Measurements from ENCODE around the gene DUSP5. TPM values are rescaled to one million over a fixed set of nuclear protein-coding genes. Genes with fewer than 3 reads are reported as not detected.

DUSP5 gene
- total RNA-seq, 1 experiment from 2014 or later = 30.1 TPM

DNA sequence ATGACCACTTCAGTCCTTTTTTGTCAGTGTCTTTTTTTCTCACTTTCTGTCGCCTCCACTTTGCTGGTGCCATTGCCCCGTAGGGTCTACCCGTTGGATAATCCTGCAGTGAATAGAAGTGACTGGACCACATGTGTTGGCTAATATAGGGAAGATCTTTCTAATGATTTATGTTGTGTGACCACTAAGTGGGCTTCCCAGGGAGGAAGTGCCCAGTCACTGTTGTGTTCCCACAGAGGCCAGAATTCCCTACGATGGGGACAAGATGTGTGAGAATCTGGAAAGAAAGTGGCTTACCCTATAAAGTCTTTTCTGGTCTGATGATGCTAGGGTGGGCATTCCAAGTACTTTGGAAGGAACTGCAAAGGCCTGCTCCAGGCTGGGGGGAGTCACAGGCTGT lies 41.4 kb downstream of the DUSP5 start:
- no peaks in the 10 kb centered on the region for H3K9me3 ChIP-seq (ENCODE audit: control insufficient read depth, insufficient read depth, low read depth, low read length)
- no peak overlapping the region for H3K27ac ChIP-seq (ENCODE audit: low read length)
- H3K27me3 ChIP-seq (ENCODE audit: control insufficient read depth, insufficient read depth, low read length) = no peaks in the 10 kb centered on the region
- DNase-seq (ENCODE audit: low read depth, low spot score) (no peak), ATAC-seq (no peak)
- intact Hi-C loops (cut with micrococcal nuclease; ENCODE audit: unreplicated experiment) = no loop called here
- in situ Hi-C loops (cut with HindIII; ENCODE audit: low pct_unique_long_range_greater_than_20kb, low sequenced_read_pairs) = no loop called here
- TF ChIP-seq POLR2AphosphoS5 (IDR thresholded peaks at IDR 0.05; ENCODE audit: low read depth, low read length) (no peak), TCF7L2 (IDR thresholded peaks at IDR 0.05; ENCODE audit: low read depth, low read length) (no peak), SIN3A (IDR thresholded peaks at IDR 0.05; ENCODE audit: borderline replicate concordance, insufficient read depth, low read depth, low read length) (no peak)
- TF ChIP-seq, protein P1, sequence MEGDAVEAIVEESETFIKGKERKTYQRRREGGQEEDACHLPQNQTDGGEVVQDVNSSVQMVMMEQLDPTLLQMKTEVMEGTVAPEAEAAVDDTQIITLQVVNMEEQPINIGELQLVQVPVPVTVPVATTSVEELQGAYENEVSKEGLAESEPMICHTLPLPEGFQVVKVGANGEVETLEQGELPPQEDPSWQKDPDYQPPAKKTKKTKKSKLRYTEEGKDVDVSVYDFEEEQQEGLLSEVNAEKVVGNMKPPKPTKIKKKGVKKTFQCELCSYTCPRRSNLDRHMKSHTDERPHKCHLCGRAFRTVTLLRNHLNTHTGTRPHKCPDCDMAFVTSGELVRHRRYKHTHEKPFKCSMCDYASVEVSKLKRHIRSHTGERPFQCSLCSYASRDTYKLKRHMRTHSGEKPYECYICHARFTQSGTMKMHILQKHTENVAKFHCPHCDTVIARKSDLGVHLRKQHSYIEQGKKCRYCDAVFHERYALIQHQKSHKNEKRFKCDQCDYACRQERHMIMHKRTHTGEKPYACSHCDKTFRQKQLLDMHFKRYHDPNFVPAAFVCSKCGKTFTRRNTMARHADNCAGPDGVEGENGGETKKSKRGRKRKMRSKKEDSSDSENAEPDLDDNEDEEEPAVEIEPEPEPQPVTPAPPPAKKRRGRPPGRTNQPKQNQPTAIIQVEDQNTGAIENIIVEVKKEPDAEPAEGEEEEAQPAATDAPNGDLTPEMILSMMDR (IDR thresholded peaks at IDR 0.05) = no peak
- TF ChIP-seq, protein P2, sequence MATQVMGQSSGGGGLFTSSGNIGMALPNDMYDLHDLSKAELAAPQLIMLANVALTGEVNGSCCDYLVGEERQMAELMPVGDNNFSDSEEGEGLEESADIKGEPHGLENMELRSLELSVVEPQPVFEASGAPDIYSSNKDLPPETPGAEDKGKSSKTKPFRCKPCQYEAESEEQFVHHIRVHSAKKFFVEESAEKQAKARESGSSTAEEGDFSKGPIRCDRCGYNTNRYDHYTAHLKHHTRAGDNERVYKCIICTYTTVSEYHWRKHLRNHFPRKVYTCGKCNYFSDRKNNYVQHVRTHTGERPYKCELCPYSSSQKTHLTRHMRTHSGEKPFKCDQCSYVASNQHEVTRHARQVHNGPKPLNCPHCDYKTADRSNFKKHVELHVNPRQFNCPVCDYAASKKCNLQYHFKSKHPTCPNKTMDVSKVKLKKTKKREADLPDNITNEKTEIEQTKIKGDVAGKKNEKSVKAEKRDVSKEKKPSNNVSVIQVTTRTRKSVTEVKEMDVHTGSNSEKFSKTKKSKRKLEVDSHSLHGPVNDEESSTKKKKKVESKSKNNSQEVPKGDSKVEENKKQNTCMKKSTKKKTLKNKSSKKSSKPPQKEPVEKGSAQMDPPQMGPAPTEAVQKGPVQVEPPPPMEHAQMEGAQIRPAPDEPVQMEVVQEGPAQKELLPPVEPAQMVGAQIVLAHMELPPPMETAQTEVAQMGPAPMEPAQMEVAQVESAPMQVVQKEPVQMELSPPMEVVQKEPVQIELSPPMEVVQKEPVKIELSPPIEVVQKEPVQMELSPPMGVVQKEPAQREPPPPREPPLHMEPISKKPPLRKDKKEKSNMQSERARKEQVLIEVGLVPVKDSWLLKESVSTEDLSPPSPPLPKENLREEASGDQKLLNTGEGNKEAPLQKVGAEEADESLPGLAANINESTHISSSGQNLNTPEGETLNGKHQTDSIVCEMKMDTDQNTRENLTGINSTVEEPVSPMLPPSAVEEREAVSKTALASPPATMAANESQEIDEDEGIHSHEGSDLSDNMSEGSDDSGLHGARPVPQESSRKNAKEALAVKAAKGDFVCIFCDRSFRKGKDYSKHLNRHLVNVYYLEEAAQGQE (IDR thresholded peaks at IDR 0.05; ENCODE audit: insufficient read depth in 1 of 2, low read depth in 2 of 2, low read length in 1 of 2) = no peak
- ChIA-PET CTCF (no interaction called here), POLR2A (no interaction called here)
- no TSS peak for BruUV-seq (replicated peaks)
- no peaks in the 10 kb centered on the region for H3K36me3 ChIP-seq (ENCODE audit: control insufficient read depth, insufficient read depth, low read length)
- H3K4me1 ChIP-seq (ENCODE audit: control insufficient read depth, insufficient read depth, low read length) = 0 out of 2 replicates have a peak, but pooled peaks cover 4% of the 10 kb centered on the region
- H3K4me3 ChIP-seq (ENCODE audit: low read depth in 2 of 2, low read length in 2 of 2) = no peak overlapping the region

DNA sequence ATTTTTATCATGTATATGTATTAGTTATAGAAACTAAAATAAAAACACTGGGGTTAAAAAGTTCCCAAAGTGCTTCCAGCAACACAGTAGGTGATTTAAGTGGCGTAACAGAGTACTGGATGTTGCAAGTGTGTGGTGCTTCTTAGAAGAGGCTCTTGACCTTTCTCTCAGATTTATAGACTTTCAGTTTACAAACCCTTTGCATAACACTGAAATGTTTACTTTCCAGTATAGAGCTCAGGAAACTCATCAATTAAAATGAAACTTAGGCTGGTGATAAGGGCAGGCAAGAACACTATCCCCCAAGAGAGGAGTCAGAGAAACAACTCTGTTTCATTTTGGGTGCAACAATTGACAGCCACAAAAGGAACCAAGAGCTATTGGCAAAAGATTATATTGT lies 42.3 kb downstream of the DUSP5 start:
- BruUV-seq (replicated peaks) = no TSS peak
- H3K36me3 ChIP-seq (ENCODE audit: control insufficient read depth, insufficient read depth, low read length) = no peaks in the 10 kb centered on the region
- no peaks in the 10 kb centered on the region for H3K27me3 ChIP-seq (ENCODE audit: control insufficient read depth, insufficient read depth, low read length)
- in situ Hi-C loops (cut with HindIII; ENCODE audit: low pct_unique_long_range_greater_than_20kb, low sequenced_read_pairs) (no loop called here), intact Hi-C loops (cut with micrococcal nuclease; ENCODE audit: unreplicated experiment) (no loop called here)
- DNase-seq (ENCODE audit: low read depth, low spot score) = no peak
- H3K9me3 ChIP-seq (ENCODE audit: control insufficient read depth, insufficient read depth, low read depth, low read length) = no peaks in the 10 kb centered on the region
- H3K4me1 ChIP-seq (ENCODE audit: control insufficient read depth, insufficient read depth, low read length) = 0 out of 2 replicates have a peak, but pooled peaks cover 4% of the 10 kb centered on the region
- TF ChIP-seq TCF7L2 (IDR thresholded peaks at IDR 0.05; ENCODE audit: low read depth, low read length) (no peak), SIN3A (IDR thresholded peaks at IDR 0.05; ENCODE audit: borderline replicate concordance, insufficient read depth, low read depth, low read length) (no peak), POLR2AphosphoS5 (IDR thresholded peaks at IDR 0.05; ENCODE audit: low read depth, low read length) (no peak)
- TF ChIP-seq, protein P1 (IDR thresholded peaks at IDR 0.05) = no peak
- TF ChIP-seq, protein P2 (IDR thresholded peaks at IDR 0.05; ENCODE audit: insufficient read depth in 1 of 2, low read depth in 2 of 2, low read length in 1 of 2) = no peak
- no peak overlapping the region for H3K27ac ChIP-seq (ENCODE audit: low read length)
- POLR2A ChIA-PET = no interaction called here
- CTCF ChIA-PET = no interaction called here
- no peak overlapping the region for H3K4me3 ChIP-seq (ENCODE audit: low read depth in 2 of 2, low read length in 2 of 2)
- ATAC-seq = no peak
